ENCODE results near the gene KRTCAP2. TPM values are rescaled to one million over a fixed set of nuclear protein-coding genes. Genes with fewer than 3 reads are reported as not detected.

Gene KRTCAP2
- 83.9 and 140 TPM in 2 replicates for total RNA-seq

DNA sequence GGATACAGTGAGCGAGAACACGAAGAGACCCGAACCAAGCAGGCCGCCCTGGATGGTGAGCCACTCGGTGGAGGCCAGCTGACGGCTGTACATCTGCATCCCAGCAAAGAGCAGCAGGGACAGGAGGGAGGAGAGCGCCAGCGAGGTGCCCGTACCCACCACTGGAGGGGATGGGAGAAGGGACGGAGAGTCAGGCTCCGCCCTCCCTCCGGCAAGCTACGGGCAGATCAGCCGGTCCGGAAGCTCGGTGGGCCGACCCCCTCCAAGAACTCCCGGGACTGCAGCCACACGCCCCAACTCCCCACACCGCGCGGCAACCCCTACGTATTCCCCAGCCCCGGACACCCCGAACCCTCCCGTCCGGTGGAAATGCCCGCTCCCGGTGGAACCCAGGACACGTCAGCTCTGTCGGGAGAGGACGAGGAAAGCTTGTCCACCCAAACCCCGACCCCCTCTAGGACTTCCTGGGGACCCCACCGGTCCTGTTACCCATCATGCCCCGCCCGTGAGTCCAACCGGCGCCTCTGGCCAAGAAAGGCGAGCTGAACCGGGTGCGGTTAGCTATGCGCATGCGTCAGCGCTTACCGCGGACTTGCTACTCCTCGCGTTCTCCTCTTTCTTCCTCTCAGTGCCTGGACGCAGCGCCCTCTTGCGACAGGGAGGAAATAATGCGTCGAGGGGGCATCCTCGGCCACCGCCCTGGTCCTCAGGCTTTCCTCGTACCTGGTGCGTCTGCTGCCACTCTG lies at the start of gene KRTCAP2:
Gene KRTCAP2 (minus strand): TSS at position 573 of the 746 bp plus-strand sequence. CDS start 80 bp downstream, at position 493.

DNA sequence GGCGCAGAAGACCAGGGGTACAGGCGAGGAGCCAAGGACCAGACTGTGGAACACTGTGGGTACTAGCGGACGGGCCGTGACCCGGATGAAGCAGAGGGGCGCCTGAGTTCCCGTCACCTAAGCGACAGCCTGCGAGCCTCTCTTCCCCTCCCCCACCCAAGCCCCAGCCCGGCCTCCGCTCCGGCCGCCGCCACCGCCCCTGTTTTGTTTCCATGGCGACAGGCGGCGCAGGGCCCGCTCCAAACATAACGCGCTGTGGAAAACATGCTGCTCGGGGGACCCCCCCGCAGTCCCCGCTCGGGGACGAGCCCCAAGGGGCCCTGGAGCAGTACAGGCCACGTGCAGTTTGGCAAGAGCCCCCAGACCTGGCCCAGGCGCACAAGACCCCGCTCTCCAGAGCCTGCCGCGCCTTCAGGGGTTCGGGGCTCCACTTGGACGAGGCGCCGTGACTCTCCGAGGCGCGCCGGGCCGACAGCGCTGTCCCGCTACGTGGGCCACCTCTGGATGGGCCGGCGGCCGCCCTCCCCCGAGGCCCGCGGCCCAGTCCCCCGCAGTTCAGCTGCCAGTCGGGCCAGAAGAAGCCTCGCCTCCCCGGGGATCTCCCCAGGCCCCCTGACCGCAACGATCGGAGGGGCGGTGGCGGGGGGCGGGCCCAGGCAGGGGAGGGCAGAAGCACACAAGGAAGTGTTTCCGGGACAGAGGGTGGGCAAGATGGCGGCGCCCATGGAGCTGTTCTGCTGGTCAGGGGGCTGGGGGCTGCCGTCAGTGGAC lies 35.6 kb upstream of the KRTCAP2 start, which contains the start of gene MTX1:
Gene MTX1 (plus strand): TSS at position 155 of the 771 bp plus-strand sequence. CDS start 110 bp downstream, at position 265.

DNA sequence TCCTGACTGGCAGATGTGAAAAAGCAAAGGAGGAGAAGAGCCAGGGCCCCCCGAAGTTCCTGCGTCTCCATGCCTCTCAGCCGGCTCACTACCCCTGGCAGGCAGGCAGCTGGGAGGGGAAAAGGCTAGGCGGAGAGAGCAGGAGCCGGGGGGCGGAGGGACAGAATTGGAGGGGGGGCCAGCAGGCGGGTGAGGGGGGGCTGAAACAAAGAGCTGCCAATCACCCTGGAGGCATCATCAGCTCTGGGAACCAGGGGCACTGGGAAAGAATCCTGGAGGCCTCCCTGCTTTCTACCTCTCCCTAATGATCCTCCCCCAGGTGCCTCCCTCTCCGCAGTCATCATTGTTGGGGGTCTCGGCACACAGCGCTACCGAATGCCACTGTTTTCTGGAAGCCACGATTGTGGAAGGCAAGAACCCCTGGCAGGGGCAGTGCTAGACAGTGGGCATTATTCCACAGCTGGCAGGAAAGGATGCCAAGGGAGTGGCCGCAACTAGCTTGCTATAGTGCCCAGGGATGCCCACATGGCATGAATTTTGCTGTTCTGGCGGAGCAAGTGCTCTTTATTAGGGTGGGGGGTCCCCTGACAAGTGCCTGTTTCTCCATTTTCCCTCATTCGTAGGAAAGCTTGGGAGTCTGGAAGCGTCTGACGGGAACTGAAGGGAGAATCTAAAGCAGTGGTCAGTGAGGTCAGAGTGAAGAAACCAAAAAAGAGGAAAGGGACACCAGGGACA lies 34.9 kb upstream of the KRTCAP2 start, which contains the start of gene THBS3:
Gene THBS3 (minus strand): TSS at position 92 of the 735 bp plus-strand sequence. CDS start 21 bp downstream, at position 71.

DNA sequence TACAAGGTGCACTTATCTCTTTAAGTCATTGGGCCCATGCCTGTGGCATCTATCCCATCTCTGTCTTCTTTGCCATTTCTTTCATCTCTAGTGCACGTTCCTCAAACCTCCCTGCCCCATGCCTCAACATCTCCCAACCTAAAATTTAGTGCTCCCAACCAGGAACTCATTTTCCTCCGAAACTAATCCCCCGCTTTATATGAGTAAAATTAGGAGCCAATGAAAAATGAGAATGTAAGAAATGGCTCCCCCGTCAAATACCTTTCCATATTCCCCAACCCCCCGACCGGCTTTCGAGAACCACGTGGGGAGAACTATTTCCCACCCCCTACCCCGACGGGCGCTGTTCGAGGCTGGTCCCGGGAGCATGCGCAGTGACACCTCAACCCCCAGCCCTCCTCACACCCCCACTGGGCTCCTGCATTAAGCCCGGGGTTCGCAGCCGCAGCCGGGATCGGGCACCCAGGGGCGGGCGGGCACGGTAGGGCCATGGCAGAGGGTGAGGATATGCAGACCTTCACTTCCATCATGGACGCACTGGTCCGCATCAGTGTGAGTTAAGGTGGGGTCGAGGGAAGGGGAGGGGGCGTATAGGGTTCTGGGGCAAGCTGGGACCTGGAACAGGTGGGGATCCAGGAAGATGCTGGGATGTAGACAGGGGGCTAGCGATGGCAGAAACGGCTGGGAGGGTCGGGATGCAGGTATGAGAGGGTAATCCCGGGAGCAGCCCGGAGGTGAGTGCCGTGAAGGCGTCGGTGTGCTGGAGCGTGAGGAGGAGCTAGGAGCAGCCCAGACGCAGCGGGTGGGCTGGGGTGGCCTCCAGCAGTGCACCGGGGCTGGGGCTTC lies 597 bp upstream of the KRTCAP2 start, which contains the start of gene TRIM46:
Gene TRIM46 (plus strand): TSS at position 372 of the 846 bp plus-strand sequence. CDS start 118 bp downstream, at position 490.

DNA sequence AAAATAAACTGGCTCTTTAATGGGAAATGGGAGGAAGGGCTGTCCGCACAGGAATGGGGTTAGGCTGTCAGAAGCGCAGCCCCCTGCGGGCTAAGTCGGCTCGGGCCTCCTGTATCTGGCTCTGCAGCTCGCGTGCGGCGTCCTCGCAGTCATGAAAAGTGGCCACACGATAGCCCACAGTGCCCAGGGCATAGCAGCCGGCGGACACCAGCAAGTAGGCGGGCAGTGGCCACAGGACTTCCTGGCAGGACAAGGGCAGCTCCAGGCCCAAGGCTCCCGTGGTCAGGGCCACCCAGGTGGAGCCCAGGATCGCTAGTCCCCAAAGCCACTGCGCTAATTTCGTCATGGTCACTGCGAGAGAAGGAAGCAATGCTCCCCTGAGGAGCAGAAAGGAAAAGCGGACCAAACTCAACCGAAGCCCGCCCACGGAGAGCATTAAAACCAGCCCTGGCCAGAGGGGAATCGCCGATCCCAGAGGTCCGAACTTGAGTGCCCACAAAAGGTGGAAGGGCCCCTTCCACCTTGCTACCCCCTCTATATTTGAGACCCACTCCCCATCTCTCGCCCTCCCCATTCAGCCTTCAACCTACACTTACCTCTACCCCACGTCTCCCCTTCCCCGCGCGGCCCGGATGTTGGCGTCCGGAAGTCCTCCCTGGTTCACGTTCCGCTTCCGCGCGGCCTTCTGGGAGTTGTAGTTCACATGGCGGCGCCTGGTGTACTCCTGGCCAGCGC lies 33.0 kb downstream of the KRTCAP2 start, which contains the start of gene DPM3:
Gene DPM3 (minus strand): TSS at position 637 of the 735 bp plus-strand sequence. CDS start 291 bp downstream, at position 346.

DNA sequence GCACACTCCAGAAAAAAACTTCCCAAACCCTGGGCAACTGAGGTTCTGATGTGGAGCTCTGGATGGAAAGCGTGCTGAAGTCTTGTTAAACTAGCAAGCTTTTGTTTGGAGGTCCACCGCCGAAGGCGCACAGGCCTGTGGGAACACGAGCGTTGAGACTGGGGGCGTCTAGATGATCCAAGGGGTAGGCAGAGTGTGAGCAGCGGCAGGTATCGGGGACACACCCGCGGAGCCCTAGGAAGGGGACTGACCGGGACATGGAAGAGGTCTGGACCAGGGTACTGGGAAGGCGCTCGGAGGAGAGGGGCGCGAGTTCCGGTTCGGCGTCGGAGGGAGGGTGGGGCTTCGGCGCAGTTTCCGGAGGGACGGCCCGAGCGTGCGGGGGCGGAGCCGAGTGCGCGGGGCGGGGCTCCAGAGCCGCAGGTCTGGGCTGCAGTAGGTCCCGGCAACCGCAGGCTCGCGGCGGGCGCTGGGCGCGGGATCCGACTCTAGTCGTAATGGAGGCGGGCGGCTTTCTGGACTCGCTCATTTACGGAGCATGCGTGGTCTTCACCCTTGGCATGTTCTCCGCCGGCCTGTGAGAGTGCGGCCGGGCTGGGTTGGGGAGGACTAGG lies 37.6 kb downstream of the KRTCAP2 start, which contains the start of gene SLC50A1:
Gene SLC50A1 (plus strand): TSS at position 438 of the 614 bp plus-strand sequence. CDS start 60 bp downstream, at position 498.

DNA sequence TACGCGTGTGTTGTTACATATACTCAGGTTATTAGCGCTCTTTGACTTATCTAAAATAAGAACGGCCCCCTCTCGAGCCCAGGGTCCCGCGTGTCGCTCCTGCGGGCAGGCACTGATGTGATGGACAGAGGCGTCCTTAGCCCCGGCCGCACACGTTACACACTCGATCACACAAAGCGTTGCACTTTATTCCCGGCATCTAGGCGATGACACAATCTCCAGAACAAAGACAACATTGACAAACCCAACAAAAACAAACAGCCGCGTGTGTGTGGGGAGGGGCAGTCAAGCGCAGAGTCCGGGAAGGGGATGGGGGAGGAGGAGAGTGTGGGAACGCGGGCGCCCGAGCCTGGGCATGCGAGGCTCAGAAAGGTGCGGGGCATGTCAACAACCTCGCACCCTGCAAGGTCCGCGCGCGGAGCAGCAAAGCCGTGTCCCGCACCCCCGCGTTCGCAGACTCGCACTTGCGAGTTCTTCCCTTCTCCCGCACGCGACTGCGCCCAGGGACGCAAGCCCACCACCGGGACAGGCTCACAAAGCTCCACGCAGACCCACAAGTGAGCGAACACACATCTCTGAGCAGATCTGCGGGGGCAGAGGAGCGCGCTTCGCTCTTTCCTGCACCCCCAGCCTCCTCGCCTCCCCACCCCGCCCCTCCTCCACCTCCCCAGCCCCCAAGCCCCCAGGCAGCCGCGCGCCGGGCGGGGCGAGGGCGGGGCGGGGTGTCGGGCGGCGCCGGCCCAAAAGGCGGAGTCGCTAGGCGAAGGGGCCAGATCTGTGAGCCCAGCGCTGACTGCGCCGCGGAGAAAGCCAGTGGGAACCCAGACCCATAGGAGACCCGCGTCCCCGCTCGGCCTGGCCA lies 45.8 kb downstream of the KRTCAP2 start, which contains the start of gene EFNA1:
Gene EFNA1 (plus strand): TSS at position 772 of the 862 bp plus-strand sequence. CDS start 102 bp downstream, outside the sequence.

Small RNA genes within 50 kb of the gene (small RNA-seq; reads per million reads assigned to genes)
- gene HMGN2P18 (not detected), gene RF00019 (not detected)

Other genes starting within 250 kb of the KRTCAP2 start
- 6.8 and 8.1 TPM in 2 replicates for gene PMVK, start 236.6 kb downstream of the KRTCAP2 start, total RNA-seq
- gene PBXIP1, start 217.2 kb downstream of the KRTCAP2 start, total RNA-seq, result 17.3 and 18.8 TPM in 2 replicates
- 12.5 and 14.7 TPM in 2 replicates for gene PYGO2, start 211.5 kb downstream of the KRTCAP2 start, total RNA-seq
- 177 and 280 TPM in 2 replicates for gene SHC1, start 202.6 kb downstream of the KRTCAP2 start, total RNA-seq
- gene CKS1B, start 198.6 kb downstream of the KRTCAP2 start, total RNA-seq, result 72.5 and 86.0 TPM in 2 replicates
- gene FLAD1, start 190.0 kb downstream of the KRTCAP2 start, total RNA-seq, result 21.3 and 26.4 TPM in 2 replicates
- not detected in 2 replicates for gene LENEP, start 179.7 kb downstream of the KRTCAP2 start, total RNA-seq
- 11.4 and 14.5 TPM in 2 replicates for gene ZBTB7B, start 170.5 kb downstream of the KRTCAP2 start, total RNA-seq
- gene DCST2, start 139.5 kb downstream of the KRTCAP2 start, total RNA-seq, result not detected in 2 replicates
- not detected in 2 replicates for gene DCST1, start 139.5 kb downstream of the KRTCAP2 start, total RNA-seq
- 99.2 and 126 TPM in 2 replicates for gene ADAM15, start 122.0 kb downstream of the KRTCAP2 start, total RNA-seq
- 0.73 and 1.2 TPM in 2 replicates for gene EFNA4, start 109.6 kb downstream of the KRTCAP2 start, total RNA-seq
- gene EFNA3, start 94.5 kb downstream of the KRTCAP2 start, total RNA-seq, result 0.39 and 0.73 TPM in 2 replicates
- gene EFNA1, start 45.4 kb downstream of the KRTCAP2 start, total RNA-seq, result 0.37 TPM in 1 of 2 replicates, not detected in the other
- gene SLC50A1, start 37.5 kb downstream of the KRTCAP2 start, total RNA-seq, result 26.8 and 30.1 TPM in 2 replicates
- 23.5 and 54.4 TPM in 2 replicates for gene DPM3, start 32.8 kb downstream of the KRTCAP2 start, total RNA-seq
- gene TRIM46, start 545 bp upstream of the KRTCAP2 start, total RNA-seq, result 2.9 and 3.3 TPM in 2 replicates
- gene THBS3, start 34.6 kb upstream of the KRTCAP2 start, total RNA-seq, result 9.2 and 14.7 TPM in 2 replicates
- 40.7 and 50.7 TPM in 2 replicates for gene MTX1, start 35.4 kb upstream of the KRTCAP2 start, total RNA-seq
- 9.2 and 10.0 TPM in 2 replicates for gene ENTREP3, start 82.2 kb upstream of the KRTCAP2 start, total RNA-seq
- gene SCAMP3, start 89.1 kb upstream of the KRTCAP2 start, total RNA-seq, result 26.1 and 27.6 TPM in 2 replicates
- gene CLK2, start 100.2 kb upstream of the KRTCAP2 start, total RNA-seq, result 20.6 and 34.2 TPM in 2 replicates
- gene HCN3, start 104.2 kb upstream of the KRTCAP2 start, total RNA-seq, result 0.37 and 0.78 TPM in 2 replicates
- gene PKLR, start 128.1 kb upstream of the KRTCAP2 start, total RNA-seq, result under 0.01 TPM in 1 of 2 replicates, not detected in the other
- 354 and 434 TPM in 2 replicates for gene FDPS, start 135.6 kb upstream of the KRTCAP2 start, total RNA-seq
- gene RUSC1, start 147.6 kb upstream of the KRTCAP2 start, total RNA-seq, result 11.0 and 18.6 TPM in 2 replicates